ENCODE data around the gene MCTP1.
"Not testable (repeated sequence)": the region's sequence is repeated elsewhere in the genome, so short reads cannot be mapped to it uniquely, and the experiment has no call there.

MCTP1 gene

GRCh38 chr5:95162231-95162992, 122.5 kb downstream of the MCTP1 start:
- Histone ChIP-seq H3K9me3 (no peaks in the 10 kb centered on the region), H3K4me1 (peaks cover 13% of the 10 kb centered on the region), H3K9ac (no peak overlapping the region), H3K27ac (no peak overlapping the region; the same call in 1 of the 2 replicates), H3K36me3 (no peaks in the 10 kb centered on the region), H3K27me3 (no peaks in the 10 kb centered on the region), H4K20me1 (no peaks in the 10 kb centered on the region), H3K4me2 (peak overlapping the region; percentile 54), H3K4me3 (no peak overlapping the region)
- TF ChIP-seq Cebpa-rat (IDR thresholded peaks at IDR 0.05) = no peak

GRCh38 chr5:95159603-95160002, 125.3 kb downstream of the MCTP1 start:
- H3K36me3 ChIP-seq = no peaks in the 10 kb centered on the region
- H3K27me3 ChIP-seq = no peaks in the 10 kb centered on the region
- no peaks in the 10 kb centered on the region for H4K20me1 ChIP-seq
- H3K9me3 ChIP-seq = no peaks in the 10 kb centered on the region
- no peak for TF ChIP-seq Cebpa-rat (IDR thresholded peaks at IDR 0.05)
- H3K4me2 ChIP-seq = no peak overlapping the region
- H3K27ac ChIP-seq = no peak overlapping the region
- no peak overlapping the region for H3K4me3 ChIP-seq
- H3K4me1 ChIP-seq = peaks cover 13% of the 10 kb centered on the region
- no peak overlapping the region for H3K9ac ChIP-seq

- no peak for TF ChIP-seq Cebpa-rat (IDR thresholded peaks at IDR 0.05)
- H3K27me3 ChIP-seq = no peaks in the 10 kb centered on the region
- no peaks in the 10 kb centered on the region for H3K9me3 ChIP-seq
- no peaks in the 10 kb centered on the region for H3K4me1 ChIP-seq
- H3K27ac ChIP-seq = no peak overlapping the region
- H3K9ac ChIP-seq = no peak overlapping the region
- no peaks in the 10 kb centered on the region for H3K36me3 ChIP-seq
- no peak overlapping the region for H3K4me2 ChIP-seq
- H3K4me3 ChIP-seq = no peak overlapping the region
- no peaks in the 10 kb centered on the region for H4K20me1 ChIP-seq
Measured at GRCh38 chr5:95155888-95156287, 129.0 kb downstream of the MCTP1 start.

GRCh38 chr5:95153511-95153910, 131.4 kb downstream of the MCTP1 start:
- H4K20me1 ChIP-seq = no peaks in the 10 kb centered on the region
- no peak overlapping the region for H3K4me2 ChIP-seq
- no peak overlapping the region for H3K4me3 ChIP-seq
- H3K9me3 ChIP-seq = no peaks in the 10 kb centered on the region
- no peak overlapping the region for H3K9ac ChIP-seq
- H3K27me3 ChIP-seq = no peaks in the 10 kb centered on the region
- no peaks in the 10 kb centered on the region for H3K36me3 ChIP-seq
- H3K4me1 ChIP-seq = no peaks in the 10 kb centered on the region
- no peak for TF ChIP-seq Cebpa-rat (IDR thresholded peaks at IDR 0.05)
- H3K27ac ChIP-seq = no peak overlapping the region

GRCh38 chr5:95152535-95152934, 132.4 kb downstream of the MCTP1 start:
- Histone ChIP-seq H3K27me3 (no peaks in the 10 kb centered on the region), H4K20me1 (no peaks in the 10 kb centered on the region), H3K4me3 (no peak overlapping the region), H3K4me2 (no peak overlapping the region), H3K4me1 (no peaks in the 10 kb centered on the region), H3K36me3 (no peaks in the 10 kb centered on the region), H3K9ac (no peak overlapping the region), H3K9me3 (no peaks in the 10 kb centered on the region), H3K27ac (no peak overlapping the region)
- TF ChIP-seq Cebpa-rat (IDR thresholded peaks at IDR 0.05) = no peak

- no peak for TF ChIP-seq Cebpa-rat (IDR thresholded peaks at IDR 0.05)
- no peaks in the 10 kb centered on the region for H3K36me3 ChIP-seq
- H3K4me1 ChIP-seq = no peaks in the 10 kb centered on the region
- H3K9me3 ChIP-seq = no peaks in the 10 kb centered on the region
- H3K27ac ChIP-seq = no peak overlapping the region
- H3K9ac ChIP-seq = no peak overlapping the region
- no peaks in the 10 kb centered on the region for H4K20me1 ChIP-seq
- no peaks in the 10 kb centered on the region for H3K27me3 ChIP-seq
- H3K4me2 ChIP-seq = no peak overlapping the region
- no peak overlapping the region for H3K4me3 ChIP-seq
Measured at GRCh38 chr5:95152131-95152530, 132.8 kb downstream of the MCTP1 start.

GRCh38 chr5:95151694-95152093, 133.2 kb downstream of the MCTP1 start:
- H3K9me3 ChIP-seq = no peaks in the 10 kb centered on the region
- no peaks in the 10 kb centered on the region for H3K4me1 ChIP-seq
- H3K4me3 ChIP-seq = no peak overlapping the region
- H3K9ac ChIP-seq = no peak overlapping the region
- no peaks in the 10 kb centered on the region for H4K20me1 ChIP-seq
- no peak for TF ChIP-seq Cebpa-rat (IDR thresholded peaks at IDR 0.05)
- no peak overlapping the region for H3K27ac ChIP-seq
- H3K36me3 ChIP-seq = no peaks in the 10 kb centered on the region
- no peaks in the 10 kb centered on the region for H3K27me3 ChIP-seq
- no peak overlapping the region for H3K4me2 ChIP-seq

GRCh38 chr5:95149387-95149786, 135.5 kb downstream of the MCTP1 start:
- Histone ChIP-seq H3K4me2 (no peak overlapping the region), H3K9ac (no peak overlapping the region), H3K27ac (no peak overlapping the region), H3K4me3 (no peak overlapping the region), H3K36me3 (no peaks in the 10 kb centered on the region), H3K27me3 (no peaks in the 10 kb centered on the region), H3K4me1 (no peaks in the 10 kb centered on the region), H4K20me1 (no peaks in the 10 kb centered on the region), H3K9me3 (no peaks in the 10 kb centered on the region)
- TF ChIP-seq Cebpa-rat (IDR thresholded peaks at IDR 0.05) = no peak

GRCh38 chr5:95148453-95148852, 136.4 kb downstream of the MCTP1 start:
- Histone ChIP-seq H3K4me2 (no peak overlapping the region), H3K27me3 (no peaks in the 10 kb centered on the region), H3K27ac (no peak overlapping the region), H3K9me3 (no peaks in the 10 kb centered on the region), H3K4me1 (no peaks in the 10 kb centered on the region), H3K4me3 (no peak overlapping the region), H3K9ac (no peak overlapping the region), H4K20me1 (no peaks in the 10 kb centered on the region), H3K36me3 (no peaks in the 10 kb centered on the region)
- no peak for TF ChIP-seq Cebpa-rat (IDR thresholded peaks at IDR 0.05)

- not testable (repeated sequence) for H3K27me3 ChIP-seq, H3K27ac ChIP-seq, H3K9ac ChIP-seq, H3K4me2 ChIP-seq, H3K4me1 ChIP-seq, H4K20me1 ChIP-seq, H3K4me3 ChIP-seq, H3K9me3 ChIP-seq, H3K36me3 ChIP-seq
Measured at GRCh38 chr5:95143858-95144257, 141.0 kb downstream of the MCTP1 start.

GRCh38 chr5:95142145-95142544, 142.7 kb downstream of the MCTP1 start:
- Histone ChIP-seq H3K9me3 (no peaks in the 10 kb centered on the region), H3K4me3 (no peak overlapping the region), H3K4me1 (no peaks in the 10 kb centered on the region), H4K20me1 (no peaks in the 10 kb centered on the region), H3K9ac (no peak overlapping the region), H3K27me3 (no peaks in the 10 kb centered on the region), H3K4me2 (no peak overlapping the region), H3K36me3 (no peaks in the 10 kb centered on the region), H3K27ac (no peak overlapping the region)
- no peak for TF ChIP-seq Cebpa-rat (IDR thresholded peaks at IDR 0.05)
